Inferior parietal cortex (tissue), 1 donor: ENCODE results near the gene DCTN1.
A peak's percentile ranks its signal among the peaks of the same experiment; 100 is the strongest.
"Not testable (repeated sequence)": the region's sequence is repeated elsewhere in the genome, so short reads cannot be mapped to it uniquely, and the experiment has no call there.

ENCODE experiments used
- DNase-seq: peaks from one replicate; pipeline ENCODE4 v3.0.0-alpha.2; 2016; ENCODE audit errors: extremely low spot score

DCTN1 gene

DNA sequence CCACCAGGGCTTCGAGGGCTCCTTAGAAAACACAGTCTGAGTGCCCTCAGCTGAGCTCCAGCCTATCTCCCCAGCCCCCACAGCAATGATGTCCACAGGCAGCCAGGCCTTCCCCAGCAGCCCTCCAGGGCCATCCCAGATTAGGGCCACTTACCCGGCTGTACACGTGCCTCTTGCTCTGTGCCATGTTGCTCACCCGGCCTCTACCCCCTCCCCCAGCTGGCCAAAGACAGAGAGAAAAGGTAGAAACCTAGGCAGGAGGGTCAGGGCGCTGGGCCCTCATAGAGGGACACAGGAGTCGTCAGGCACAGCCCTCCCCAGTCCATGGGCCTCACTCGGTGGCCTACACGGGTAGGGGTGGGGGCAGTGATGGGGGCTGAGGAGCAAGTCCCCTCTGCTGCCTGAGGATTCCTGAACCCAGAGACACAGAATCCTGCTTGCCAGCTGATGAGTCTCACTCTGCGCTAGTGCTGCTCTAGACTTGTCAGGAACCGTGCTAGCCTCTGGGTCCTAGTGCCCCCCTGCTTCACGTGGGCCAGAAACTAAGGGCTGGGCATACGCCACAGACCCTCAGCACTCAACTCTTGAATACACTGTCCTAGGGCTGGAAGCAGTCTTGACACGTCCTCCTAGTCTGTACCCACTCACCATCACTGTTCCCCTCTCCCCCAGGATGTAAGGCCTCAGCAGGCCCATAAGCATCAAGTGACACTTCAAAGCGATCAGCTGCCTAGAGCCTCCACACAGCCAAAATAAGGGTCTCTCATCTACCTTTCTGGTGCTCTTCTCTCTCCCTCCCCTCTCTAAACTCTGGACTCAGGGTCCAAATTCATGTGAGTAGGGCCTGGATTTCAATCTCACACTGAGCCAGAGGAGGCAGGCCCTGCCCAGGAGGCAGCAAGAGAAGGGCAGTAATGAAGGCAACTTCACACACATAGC, at the start of gene DCTN1:
DCTN1 (minus strand) TSS at position 461 of the 939 bp plus-strand sequence; CDS start at position 187, 274 bp downstream.
- DNase-seq, result peak; percentile 82

- DNase-seq, result no peak
Measured at GRCh38 chr2:74428675-74429074, 48.6 kb upstream of the DCTN1 start.

DNA sequence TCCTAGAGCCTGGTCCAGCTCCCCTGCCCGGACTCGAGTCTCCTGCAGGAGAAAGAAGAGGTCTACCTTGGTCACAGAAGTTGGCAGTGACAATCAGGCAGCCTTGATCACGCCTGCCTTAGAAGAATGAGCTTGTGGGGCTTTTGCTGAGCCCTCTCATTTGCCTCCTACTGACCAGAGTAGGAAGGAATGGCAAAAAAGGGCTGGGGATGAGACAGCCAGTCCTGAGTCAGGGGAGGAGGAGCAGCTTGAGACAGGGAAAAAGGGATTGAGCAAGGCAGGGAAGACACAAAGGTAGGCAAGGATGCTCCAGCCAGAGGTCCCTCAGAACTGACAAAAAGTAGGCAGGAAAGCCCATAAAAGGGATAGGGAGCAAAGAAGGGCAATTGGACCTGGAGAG, 47.4 kb upstream of the DCTN1 start:
- no peak for DNase-seq

DNA sequence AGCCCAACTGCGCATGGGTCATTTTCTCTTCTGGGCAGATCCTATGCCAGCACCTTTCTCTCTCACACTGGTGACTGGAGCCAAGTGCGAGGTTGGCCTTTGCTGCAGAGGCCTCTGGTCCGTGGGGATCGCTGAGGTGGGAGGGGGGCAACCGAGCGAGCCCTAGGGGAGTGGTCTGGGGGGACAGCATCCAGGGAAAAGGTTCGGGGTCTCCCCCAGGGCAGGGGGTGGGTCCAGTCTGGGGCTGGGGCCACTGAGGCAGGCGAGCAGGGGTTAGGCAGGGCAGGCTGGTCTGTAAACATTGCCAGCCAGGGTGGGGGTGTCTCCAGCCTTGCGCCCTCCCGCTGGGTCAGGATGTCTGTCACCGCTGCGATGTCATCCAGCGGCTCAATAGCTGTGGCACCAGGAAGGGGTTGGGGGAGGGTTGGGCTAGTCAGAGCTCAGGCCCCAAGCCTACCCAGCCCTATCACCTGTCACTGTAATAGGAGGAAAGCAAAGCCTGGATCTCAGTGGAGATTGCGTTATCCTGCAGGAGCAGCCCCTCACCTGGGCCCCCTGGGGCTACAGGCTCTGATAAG, 46.2 kb upstream of the DCTN1 start:
- DNase-seq, result no peak

DNA sequence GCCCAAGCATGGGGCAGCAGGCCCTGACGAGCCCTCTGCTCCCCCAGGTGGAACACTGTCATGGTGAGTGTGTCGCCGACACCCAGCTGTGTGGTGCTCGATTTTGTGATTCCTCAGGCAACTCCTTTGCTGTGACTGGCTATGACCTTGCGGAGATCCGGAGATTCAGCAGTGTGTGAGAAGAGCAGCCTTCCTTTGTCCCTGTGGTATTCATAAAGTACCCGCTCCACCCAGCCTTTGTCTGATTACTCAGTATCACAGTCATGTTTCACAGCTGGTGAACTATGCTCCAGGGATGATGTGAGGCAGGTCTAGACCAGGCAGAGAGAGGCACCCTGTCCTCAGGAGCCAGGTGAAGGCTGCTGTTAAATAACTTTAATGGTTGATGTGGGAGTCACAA, 45.4 kb upstream of the DCTN1 start:
- DNase-seq, result no peak

GRCh38 chr2:74424995-74425406, 44.9 kb upstream of the DCTN1 start:
- DNase-seq, result no peak

DNA sequence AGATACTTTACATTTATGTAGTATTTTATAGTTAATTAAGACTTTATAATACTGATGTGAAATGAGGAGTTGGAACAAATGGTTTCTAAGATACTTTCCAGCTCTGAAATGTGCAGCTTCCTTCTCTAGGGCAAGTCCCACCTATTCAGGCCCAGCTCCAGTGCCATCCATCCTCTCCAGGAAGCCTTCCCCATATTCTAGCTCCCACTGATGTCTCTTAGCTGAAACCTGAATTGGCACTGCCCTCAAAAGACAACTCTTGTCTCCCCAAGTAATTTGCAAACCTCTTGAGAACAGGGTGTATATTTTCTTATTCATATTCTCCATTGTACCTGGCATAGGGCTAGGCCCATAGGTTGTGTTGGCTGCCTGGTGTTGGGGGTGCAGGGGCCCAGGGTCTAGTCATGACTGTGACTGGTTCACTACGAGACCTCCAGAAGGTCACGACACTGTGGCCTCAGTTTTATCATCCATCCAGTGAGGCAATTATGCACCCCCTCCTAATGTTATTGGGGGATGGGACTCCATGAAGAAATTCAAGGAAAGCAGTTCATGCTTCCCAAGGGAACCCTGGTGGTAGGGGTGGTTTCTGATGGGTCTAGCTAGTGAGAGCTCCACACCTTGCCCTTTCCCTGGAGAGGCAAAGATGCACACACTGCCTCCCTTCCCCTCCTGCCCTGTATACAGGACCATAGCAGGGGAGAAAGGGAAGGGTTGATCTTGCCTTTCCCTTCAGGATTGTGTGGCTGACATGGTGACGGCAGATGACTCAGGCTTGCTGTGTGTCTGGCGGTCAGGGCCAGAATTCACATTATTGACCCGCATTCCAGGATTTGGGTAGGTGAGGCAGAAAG, 44.3 kb upstream of the DCTN1 start:
- no peak for DNase-seq

- no peak for DNase-seq
Measured at GRCh38 chr2:74423231-74424095, 43.4 kb upstream of the DCTN1 start.

DNA sequence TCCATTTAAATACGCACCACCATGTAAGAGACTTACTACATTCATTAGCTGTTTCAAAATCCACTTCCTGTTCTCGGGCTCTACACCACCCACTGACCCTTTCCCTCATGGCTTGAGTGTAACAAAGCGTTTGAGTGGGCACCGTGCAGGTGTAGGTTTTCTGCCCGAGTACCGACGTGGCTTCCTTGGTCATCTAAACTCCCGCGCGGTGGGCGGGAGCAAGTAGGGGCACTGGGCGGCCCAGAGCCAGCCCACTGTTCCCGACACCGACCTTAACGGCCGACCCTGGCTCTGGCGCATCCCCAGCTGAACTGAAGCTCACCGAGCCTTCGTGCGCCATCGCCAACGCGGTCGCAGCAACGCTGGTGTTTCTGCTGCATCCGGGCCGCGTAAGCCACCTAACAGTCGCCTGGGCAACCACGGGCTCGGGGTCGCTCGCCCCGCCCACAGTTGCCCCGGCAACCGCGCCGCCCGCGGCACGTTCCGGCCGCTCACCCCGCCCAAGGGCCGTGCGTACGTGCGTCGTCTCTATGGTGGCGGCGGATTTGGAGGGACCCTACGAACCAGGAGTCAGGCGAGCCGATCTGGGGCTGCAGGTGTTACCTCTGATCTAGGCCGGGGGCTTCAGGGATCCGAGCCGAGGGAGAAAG, 41.2 kb upstream of the DCTN1 start, which contains the start of the genes C2orf81 and WDR54:
C2orf81 (minus strand) TSS at position 399 of the 650 bp plus-strand sequence; CDS start at position 340, 59 bp downstream.
WDR54 (plus strand) TSS at position 510 of the 650 bp plus-strand sequence. CDS start 424 bp downstream, outside the sequence.
- peak; percentile 74 for DNase-seq

GRCh38 chr2:74420443-74421103, 40.5 kb upstream of the DCTN1 start:
- DNase-seq, result not testable (repeated sequence)

DNA sequence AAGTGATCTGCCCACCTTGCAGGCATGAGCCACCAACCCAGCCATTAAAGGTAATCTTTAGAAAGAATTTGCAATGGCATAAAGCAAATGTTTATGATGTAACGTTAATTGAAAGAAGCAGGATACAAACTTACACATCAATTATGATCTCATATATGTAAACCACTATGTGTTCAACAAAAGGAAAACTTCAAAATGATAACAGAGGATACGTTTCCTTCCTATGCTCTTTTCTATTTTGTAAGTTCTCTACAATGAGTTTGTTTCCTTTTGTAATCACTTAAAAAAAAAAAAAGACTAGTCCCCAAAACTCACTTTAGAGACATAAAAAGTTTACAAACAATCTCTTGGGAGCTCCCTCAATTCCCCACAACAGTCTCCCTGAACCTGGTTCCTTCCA, 39.9 kb upstream of the DCTN1 start:
- DNase-seq, result no peak

DNA sequence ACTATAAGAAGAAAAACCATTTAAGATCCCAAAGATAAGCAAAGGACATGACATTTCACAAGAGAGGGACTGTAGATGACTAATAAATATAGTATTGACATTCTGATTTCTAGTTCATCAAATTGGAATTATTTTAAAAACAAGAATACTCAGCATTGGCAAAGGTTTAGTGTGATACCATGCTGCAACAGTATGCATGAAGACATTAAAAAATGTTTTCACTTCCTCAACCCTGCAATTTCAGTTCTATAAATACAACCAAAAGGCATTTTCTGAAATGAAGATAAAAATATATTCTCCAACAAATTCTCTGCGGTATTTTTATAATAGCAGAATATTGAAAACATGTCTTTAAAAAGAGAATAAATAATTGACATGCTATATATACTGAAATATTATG, 39.2 kb upstream of the DCTN1 start:
- no peak for DNase-seq

DNA sequence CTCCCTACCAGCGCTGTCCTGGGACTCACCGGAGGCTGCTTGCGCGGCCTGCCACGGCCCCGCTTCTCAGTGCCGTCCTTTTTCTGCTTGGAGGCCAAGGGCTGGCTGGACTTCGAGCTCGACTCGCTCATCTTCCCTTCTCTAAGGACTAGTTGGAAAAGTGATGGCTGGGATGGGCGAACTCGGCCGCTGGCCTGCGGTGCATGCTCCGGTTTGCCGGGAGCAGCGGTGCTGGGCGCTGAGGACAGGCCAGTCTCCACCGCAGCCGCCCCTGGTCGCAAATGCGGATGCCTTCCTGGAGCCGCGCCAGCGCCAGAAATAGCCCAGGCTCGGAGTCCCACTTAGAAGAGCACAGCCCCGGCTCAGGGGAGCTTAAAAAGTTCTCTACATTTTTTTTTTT, 38.2 kb upstream of the DCTN1 start:
- DNase-seq, result no peak

DNA sequence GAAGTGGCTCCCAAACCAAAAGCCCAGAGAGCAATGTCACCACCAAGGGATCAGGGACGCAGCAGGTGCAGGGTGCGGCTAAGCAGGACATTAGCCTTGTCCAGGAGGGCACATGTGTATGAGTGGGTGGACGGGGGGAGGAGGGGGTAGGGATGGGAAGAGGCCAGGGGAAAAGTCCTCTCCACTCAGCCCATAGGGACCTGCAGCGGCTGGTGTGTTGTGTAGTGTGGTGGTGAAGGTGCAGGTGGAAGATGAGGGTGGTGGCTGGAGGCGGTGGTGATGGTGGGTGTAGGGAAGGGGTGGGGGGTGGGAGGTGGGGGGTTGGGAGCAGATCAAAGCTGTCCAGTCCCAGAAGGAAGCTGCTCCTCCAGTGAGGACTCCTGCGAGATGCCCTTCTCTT, 37.7 kb upstream of the DCTN1 start:
- no peak for DNase-seq

GRCh38 chr2:74417197-74417596, 37.1 kb upstream of the DCTN1 start:
- DNase-seq, result no peak

DNA sequence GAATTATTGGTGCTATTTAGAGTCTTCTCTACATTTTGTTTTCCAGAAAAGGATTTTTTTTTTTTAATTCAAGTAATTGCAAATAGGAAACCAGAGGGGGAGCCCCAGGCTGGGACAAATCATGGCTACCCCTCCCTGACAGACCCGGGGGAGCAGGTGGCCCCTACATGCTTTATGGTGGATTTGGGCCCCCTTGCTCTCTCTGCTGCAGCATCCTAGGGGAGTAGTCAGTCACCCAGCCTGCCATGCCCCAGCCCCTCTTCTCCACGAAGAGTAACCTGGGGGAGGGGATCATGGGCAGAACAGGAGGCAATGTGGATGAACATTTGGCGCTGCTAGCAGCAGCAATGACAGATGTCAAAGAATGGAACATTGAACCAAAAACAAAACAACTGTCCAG, 36.7 kb upstream of the DCTN1 start:
- DNase-seq, result no peak

GRCh38 chr2:74415762-74416395, 35.8 kb upstream of the DCTN1 start:
- DNase-seq, result no peak

DNA sequence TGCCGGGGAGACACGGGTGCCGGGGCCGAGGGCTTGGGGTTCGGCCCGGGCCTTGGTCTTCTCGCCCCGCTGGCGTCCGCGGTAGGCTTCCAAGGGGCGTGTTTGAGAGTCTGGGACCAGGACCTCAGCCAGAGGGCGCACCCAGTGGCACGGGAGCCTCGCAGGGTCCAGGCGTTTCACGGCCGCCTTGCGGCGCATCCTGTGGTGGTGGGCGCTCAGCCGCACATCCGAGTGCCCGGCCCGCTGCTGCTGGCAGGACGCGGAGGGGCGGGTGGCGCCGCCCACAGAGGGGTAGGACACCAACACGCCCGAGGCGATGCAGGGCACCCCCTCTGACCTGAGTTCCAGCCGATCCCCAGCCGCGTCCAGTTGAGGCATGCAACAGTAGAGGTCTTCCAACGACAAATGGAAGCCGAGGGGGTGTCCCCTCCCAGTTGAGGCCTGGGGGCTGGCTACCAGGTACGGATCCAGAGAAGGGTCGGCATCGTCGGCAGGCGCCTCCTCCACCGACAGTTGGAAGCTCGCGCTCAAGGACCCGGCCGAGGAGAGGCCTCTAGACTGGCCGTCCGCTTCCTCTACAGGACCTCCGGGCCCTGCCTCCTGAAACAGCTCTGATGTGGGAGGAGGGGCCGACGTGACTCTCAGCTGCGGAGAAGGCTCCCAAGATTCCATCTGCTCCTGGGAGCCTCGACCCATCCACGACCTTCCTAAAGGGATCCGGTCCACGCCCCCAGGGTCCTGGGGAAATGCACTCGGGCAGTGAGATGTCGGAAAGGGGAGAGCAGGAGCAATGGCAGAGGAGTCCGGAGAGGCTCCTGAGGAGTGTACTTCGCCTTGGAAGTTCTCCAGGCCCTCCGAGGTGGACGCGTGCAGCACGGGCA, 35.0 kb upstream of the DCTN1 start:
- DNase-seq, result no peak
